Endodermal cell (in vitro differentiated cells): ENCODE measurements around the gene ALCAM. TPM values are rescaled to one million over a fixed set of nuclear protein-coding genes. Genes with fewer than 3 reads are reported as not detected.

Experiments
- DNase-seq: peaks from one replicate; pipeline ENCODE4 v3.0.0-alpha.2; 2017
- H3K27ac ChIP-seq: 2 replicates; pipeline ENCODE4 v1.5.1; 2013; ENCODE audit warnings: mild to moderate bottlenecking, low read depth, low read length, moderate library complexity
- H3K27me3 ChIP-seq: 2 replicates; pipeline ENCODE4 v1.6.1; 2013; ENCODE audit warnings: mild to moderate bottlenecking, low read length, moderate library complexity; ENCODE audit not compliant: insufficient read depth, control insufficient read depth, poor library complexity, severe bottlenecking
- H3K36me3 ChIP-seq: 2 replicates; pipeline ENCODE4 v1.7.0; 2013; ENCODE audit warnings: mild to moderate bottlenecking, low read length, moderate library complexity; ENCODE audit not compliant: control insufficient read depth, insufficient read depth
- H3K4me1 ChIP-seq: one replicate; pipeline ENCODE4 v1.7.0; 2013; ENCODE audit warnings: low read length; ENCODE audit not compliant: control insufficient read depth, insufficient read depth
- H3K4me3 ChIP-seq: 2 replicates; pipeline ENCODE4 v1.5.1; 2013; ENCODE audit warnings: mild to moderate bottlenecking, low read length, moderate library complexity
- H3K9ac ChIP-seq: 2 replicates; pipeline ENCODE4 v1.6.1; 2013; ENCODE audit warnings: mild to moderate bottlenecking, low read length, moderate library complexity; ENCODE audit not compliant: poor library complexity, severe bottlenecking; ENCODE audit errors: extremely low read depth
- H3K9me3 ChIP-seq: 2 replicates; pipeline ENCODE4 v1.6.1; 2013; ENCODE audit warnings: mild to moderate bottlenecking, low read length, moderate library complexity; ENCODE audit not compliant: control insufficient read depth
- H3K27ac Mint-ChIP-seq: 2 replicates; pipeline ENCODE4 v1.8.0; 2020; ENCODE audit warnings: mixed read lengths
- H3K27me3 Mint-ChIP-seq: 2 replicates; pipeline ENCODE4 v1.8.0; 2021; ENCODE audit warnings: mild to moderate bottlenecking, mixed read lengths; ENCODE audit not compliant: insufficient read depth
- H3K36me3 Mint-ChIP-seq: 2 replicates; pipeline ENCODE4 v1.8.0; 2020; ENCODE audit warnings: low read depth, mixed read lengths
- H3K4me1 Mint-ChIP-seq: 2 replicates; pipeline ENCODE4 v1.8.0; 2020; ENCODE audit warnings: mixed read lengths
- H3K4me3 Mint-ChIP-seq: 2 replicates; pipeline ENCODE4 v1.8.0; 2020; ENCODE audit warnings: mild to moderate bottlenecking, moderate library complexity, mixed read lengths
- H3K9me3 Mint-ChIP-seq: 2 replicates; pipeline ENCODE4 v1.8.0; 2020; ENCODE audit warnings: mild to moderate bottlenecking, mixed read lengths
- CTCF ChIP-seq: fragments of 200-600 bp; sonication (generic); conservative IDR thresholded peaks from 2 replicates; pipeline ENCODE4 v1.5.0; 2021; ENCODE audit warnings: antibody characterized with exemption, mild to moderate bottlenecking
- whole genome bisulfite sequencing, 2 experiments: methylation state at CpG; one replicate each; pipeline versions ENCODE4 v1.1.5 to v1.1.7; 2013; ENCODE audit warnings: missing lambda C conversion rate in 2 of 2, mixed read lengths in 1 of 2; ENCODE audit not compliant: insufficient coverage in 1 of 2, insufficient read length in 1 of 2; 5-methylcytosine and 5-hydroxymethylcytosine counted together
- total RNA-seq, 2 donors: library from RNA; stranded (reverse); fragmentation: NEBNext Ultra II Directional in 1 of 2; extraction: Animal tissue kit (Norgen Biotek cat#: 25700) in 1 of 2; gene quantifications; 2 replicates in 1 of 2; 3 replicates in 1 of 2; pipeline ENCODE4 v1.2.1, GENCODE V29; 2021

The ALCAM gene
- total RNA-seq, 2 donors from 2014 or later, result 19.3 to 36.5 TPM

GRCh38 chr3:105559856-105560255 is 193.1 kb downstream of the ALCAM start:
- Mint-ChIP-seq H3K27me3 (no peaks in the 10 kb centered on the region), H3K36me3 (no peaks in the 10 kb centered on the region), H3K9me3 (no peaks in the 10 kb centered on the region), H3K4me1 (no peaks in the 10 kb centered on the region), H3K27ac (no peak overlapping the region), H3K4me3 (no peak overlapping the region)
- Histone ChIP-seq H3K36me3 (no peaks in the 10 kb centered on the region), H3K9ac (no peak overlapping the region), H3K27me3 (no peaks in the 10 kb centered on the region), H3K4me3 (no peak overlapping the region), H3K4me1 (no peaks in the 10 kb centered on the region), H3K9me3 (no peaks in the 10 kb centered on the region), H3K27ac (no peak overlapping the region)
- WGBS, 2 experiments, result 57% methylated on average over 1 of the region's 1 CpG; no CpG with 5 or more reads in 1 of the 2 experiments
- DNase-seq, result no peak
- TF ChIP-seq CTCF, result no peak

- no peaks in the 10 kb centered on the region for H3K27me3 ChIP-seq
- DNase-seq, result no peak
- no peak overlapping the region for H3K4me3 Mint-ChIP-seq
- 63 to 91% methylated on average over 1 of the region's 1 CpG for WGBS, 2 experiments
- TF ChIP-seq CTCF, result no peak
- no peaks in the 10 kb centered on the region for H3K9me3 ChIP-seq
- H3K9ac ChIP-seq, result no peak overlapping the region
- H3K4me3 ChIP-seq, result no peak overlapping the region
- no peaks in the 10 kb centered on the region for H3K4me1 Mint-ChIP-seq
- H3K9me3 Mint-ChIP-seq, result no peaks in the 10 kb centered on the region
- H3K36me3 Mint-ChIP-seq, result no peaks in the 10 kb centered on the region
- no peaks in the 10 kb centered on the region for H3K27me3 Mint-ChIP-seq
- H3K36me3 ChIP-seq, result no peaks in the 10 kb centered on the region
- H3K4me1 ChIP-seq, result no peaks in the 10 kb centered on the region
- H3K27ac ChIP-seq, result no peak overlapping the region
- no peak overlapping the region for H3K27ac Mint-ChIP-seq
These were observed 195.2 kb downstream of the ALCAM start for GRCh38 chr3:105561876-105562275.

GRCh38 chr3:105564546-105565288 is 198.0 kb downstream of the ALCAM start:
- no peaks in the 10 kb centered on the region for H3K4me1 ChIP-seq
- H3K27ac Mint-ChIP-seq, result no peak overlapping the region
- 86% methylated on average over 5 to 6 of the region's 6 CpGs for WGBS, 2 experiments

More at GRCh38 chr3:105564546-105565288, 198.0 kb downstream of the ALCAM start:
- Histone ChIP-seq H3K9ac (no peak overlapping the region), H3K4me3 (no peak overlapping the region), H3K27me3 (no peaks in the 10 kb centered on the region), H3K27ac (no peak overlapping the region), H3K36me3 (no peaks in the 10 kb centered on the region), H3K9me3 (no peaks in the 10 kb centered on the region)
- H3K4me3 Mint-ChIP-seq, result no peak overlapping the region
- no peaks in the 10 kb centered on the region for H3K36me3 Mint-ChIP-seq
- no peaks in the 10 kb centered on the region for H3K27me3 Mint-ChIP-seq
- H3K9me3 Mint-ChIP-seq, result no peaks in the 10 kb centered on the region
- H3K4me1 Mint-ChIP-seq, result no peaks in the 10 kb centered on the region
- no peak for DNase-seq
- TF ChIP-seq CTCF, result no peak
